Right lobe of liver (tissue), 4 donors: Measurements from ENCODE around the gene UNC5CL.

ENCODE experiments used
- POLR2A ChIP-seq: fragments of 450-650 bp; IDR thresholded peaks from one replicate; pipeline ENCODE4 v1.6.1; 2017; ENCODE audit warnings: antibody characterized with exemption, mild to moderate bottlenecking
- TF ChIP-seq, protein P1 (sequence below), 4 donors: fragments of 200-600 bp in 3 of 4; fragments of 450-650 bp in 1 of 4; IDR thresholded peaks; one replicate each; pipeline versions ENCODE4 v1.5.1 to v1.8.0; 2016 to 2022; ENCODE audit warnings: antibody characterized with exemption in 4 of 4, mild to moderate bottlenecking in 2 of 4
- donor health status: DM: no; HTN: no; CAD: no.
- donor health status: DM: no; HTN: no; CAD: no.
- donor health status: DM: no; HTN: yes; CAD: no.

DNA sequence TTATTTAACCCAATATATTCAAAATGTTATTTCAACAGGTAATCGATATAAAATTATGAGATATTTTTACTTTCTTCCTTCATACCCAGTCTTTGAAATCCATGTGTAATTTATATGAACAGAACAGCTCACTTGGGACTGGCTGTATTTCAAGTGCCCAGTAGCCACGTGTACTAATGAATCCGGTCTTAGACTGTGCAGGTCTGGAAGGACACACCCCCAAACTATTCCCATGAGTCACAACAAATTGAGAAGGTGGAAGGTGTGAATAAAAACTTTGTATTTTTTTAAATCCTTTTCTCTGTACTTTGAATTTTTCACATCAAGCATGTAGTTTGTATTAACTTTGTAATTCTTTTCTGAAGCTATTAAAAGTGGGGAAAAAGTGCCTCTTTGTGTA, 2.8 kb downstream of the UNC5CL start:
- TF ChIP-seq, protein P1, sequence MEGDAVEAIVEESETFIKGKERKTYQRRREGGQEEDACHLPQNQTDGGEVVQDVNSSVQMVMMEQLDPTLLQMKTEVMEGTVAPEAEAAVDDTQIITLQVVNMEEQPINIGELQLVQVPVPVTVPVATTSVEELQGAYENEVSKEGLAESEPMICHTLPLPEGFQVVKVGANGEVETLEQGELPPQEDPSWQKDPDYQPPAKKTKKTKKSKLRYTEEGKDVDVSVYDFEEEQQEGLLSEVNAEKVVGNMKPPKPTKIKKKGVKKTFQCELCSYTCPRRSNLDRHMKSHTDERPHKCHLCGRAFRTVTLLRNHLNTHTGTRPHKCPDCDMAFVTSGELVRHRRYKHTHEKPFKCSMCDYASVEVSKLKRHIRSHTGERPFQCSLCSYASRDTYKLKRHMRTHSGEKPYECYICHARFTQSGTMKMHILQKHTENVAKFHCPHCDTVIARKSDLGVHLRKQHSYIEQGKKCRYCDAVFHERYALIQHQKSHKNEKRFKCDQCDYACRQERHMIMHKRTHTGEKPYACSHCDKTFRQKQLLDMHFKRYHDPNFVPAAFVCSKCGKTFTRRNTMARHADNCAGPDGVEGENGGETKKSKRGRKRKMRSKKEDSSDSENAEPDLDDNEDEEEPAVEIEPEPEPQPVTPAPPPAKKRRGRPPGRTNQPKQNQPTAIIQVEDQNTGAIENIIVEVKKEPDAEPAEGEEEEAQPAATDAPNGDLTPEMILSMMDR (IDR thresholded peaks at IDR 0.05) = no peak
- no peak for TF ChIP-seq POLR2A
